ENCODE results near the gene TMSB4X.

DNA sequence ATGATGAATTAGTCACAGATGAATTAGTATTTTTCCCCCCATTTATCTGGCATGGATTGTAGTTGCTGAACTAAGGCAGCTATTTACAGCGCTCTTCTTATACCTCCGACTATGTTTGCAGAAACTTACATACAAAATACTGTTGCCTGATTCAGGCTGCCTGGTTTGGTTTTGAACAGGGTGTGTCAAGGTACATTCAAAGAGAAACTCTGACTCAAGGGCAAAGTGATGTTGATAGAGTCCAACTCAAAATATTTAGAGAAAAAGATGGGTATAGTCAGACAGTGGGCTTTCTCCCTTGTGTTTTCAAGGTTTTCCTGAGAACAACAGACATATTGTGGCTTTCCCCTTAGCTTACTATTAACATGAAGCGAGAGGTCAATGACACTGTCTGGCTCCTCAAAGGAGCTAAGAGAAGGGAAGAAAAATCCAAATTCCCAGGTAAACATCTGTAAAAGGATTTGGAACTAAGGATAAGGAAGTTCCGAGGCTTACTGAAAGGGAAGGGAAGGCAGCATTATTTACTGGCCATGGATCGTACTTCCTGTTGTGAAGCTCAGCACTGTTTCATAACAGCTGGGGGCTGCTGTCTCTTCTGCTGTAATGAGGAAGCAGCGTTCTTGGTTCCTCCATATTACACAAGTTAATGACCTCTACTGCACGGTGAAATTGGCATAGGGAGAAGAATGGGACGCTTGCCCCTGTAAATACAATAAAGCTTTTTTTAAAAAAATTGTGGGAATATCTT, 38.6 kb downstream of the TMSB4X start:
- TF ChIP-seq, protein P1, sequence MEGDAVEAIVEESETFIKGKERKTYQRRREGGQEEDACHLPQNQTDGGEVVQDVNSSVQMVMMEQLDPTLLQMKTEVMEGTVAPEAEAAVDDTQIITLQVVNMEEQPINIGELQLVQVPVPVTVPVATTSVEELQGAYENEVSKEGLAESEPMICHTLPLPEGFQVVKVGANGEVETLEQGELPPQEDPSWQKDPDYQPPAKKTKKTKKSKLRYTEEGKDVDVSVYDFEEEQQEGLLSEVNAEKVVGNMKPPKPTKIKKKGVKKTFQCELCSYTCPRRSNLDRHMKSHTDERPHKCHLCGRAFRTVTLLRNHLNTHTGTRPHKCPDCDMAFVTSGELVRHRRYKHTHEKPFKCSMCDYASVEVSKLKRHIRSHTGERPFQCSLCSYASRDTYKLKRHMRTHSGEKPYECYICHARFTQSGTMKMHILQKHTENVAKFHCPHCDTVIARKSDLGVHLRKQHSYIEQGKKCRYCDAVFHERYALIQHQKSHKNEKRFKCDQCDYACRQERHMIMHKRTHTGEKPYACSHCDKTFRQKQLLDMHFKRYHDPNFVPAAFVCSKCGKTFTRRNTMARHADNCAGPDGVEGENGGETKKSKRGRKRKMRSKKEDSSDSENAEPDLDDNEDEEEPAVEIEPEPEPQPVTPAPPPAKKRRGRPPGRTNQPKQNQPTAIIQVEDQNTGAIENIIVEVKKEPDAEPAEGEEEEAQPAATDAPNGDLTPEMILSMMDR (IDR thresholded peaks at IDR 0.05), result no peak
- no peak for TF ChIP-seq POLR2A (IDR thresholded peaks at IDR 0.05)

Data from testis (tissue), 2 donors.